PC-3 (cell line): ENCODE results near the gene VPS8. TPM values are rescaled to one million over a fixed set of nuclear protein-coding genes. Genes with fewer than 3 reads are reported as not detected.

ENCODE experiments used
- ATAC-seq: fragments of 200-7000 bp; cut with Tn5 transposase; 2 replicates; pipeline ENCODE4 v1.9.1; 2020; ENCODE audit warnings: mild to moderate bottlenecking, moderate library complexity
- BruUV-seq: library from RNA; stranded (reverse); fragments of 400-500 nt; replicated peaks from 2 replicates; lab custom pipeline; 2021; lab: Mats Ljungman, UMichigan
- CTCF ChIA-PET: fragments of 300-600 bp; sonication (Branson Sonifier 250); formaldehyde crosslinking; loops from one replicate; lab custom pipeline; 2022; ENCODE audit warnings: antibody characterized with exemption; lab: Charles Lee
- POLR2A ChIA-PET: fragments of 300-600 bp; sonication (Branson Sonifier 250); formaldehyde crosslinking; loops from one replicate; lab custom pipeline; 2022; ENCODE audit warnings: antibody characterized with exemption; ENCODE audit not compliant: unreplicated experiment; lab: Charles Lee
- DNase-seq: peaks from one replicate; pipeline ENCODE4 v3.0.0-alpha.2; 2015
- H2AFZ ChIP-seq: fragments of 300-600 bp; sonication (generic); 2 replicates; pipeline ENCODE4 v1.6.0; 2016; ENCODE audit warnings: antibody characterized with exemption, low read length
- H3F3A ChIP-seq: fragments of 300-600 bp; sonication (generic); one replicate; pipeline ENCODE4 v1.6.0; 2017; ENCODE audit warnings: antibody characterized with exemption, low read length, control low read depth, mild to moderate bottlenecking; ENCODE audit not compliant: unreplicated experiment
- H3K27ac ChIP-seq: fragments of 300-600 bp; sonication (generic); 2 replicates; pipeline ENCODE4 v1.5.1; 2016; ENCODE audit warnings: mild to moderate bottlenecking, low read length
- H3K27me3 ChIP-seq: fragments of 300-600 bp; sonication (generic); 2 replicates; pipeline ENCODE4 v1.6.1; 2016; ENCODE audit warnings: low read length, mixed read lengths
- H3K36me3 ChIP-seq: fragments of 300-600 bp; sonication (generic); 2 replicates; pipeline ENCODE4 v1.6.1; 2016; ENCODE audit warnings: low read depth, mixed run types, low read length, mixed read lengths
- H3K4me1 ChIP-seq: fragments of 300-600 bp; sonication (generic); 2 replicates; pipeline ENCODE4 v1.5.1; 2016; ENCODE audit warnings: low read length; ENCODE audit not compliant: insufficient read depth
- H3K4me2 ChIP-seq: fragments of 300-600 bp; sonication (generic); 2 replicates; pipeline ENCODE4 v1.6.0; 2016; ENCODE audit warnings: low read length
- H3K4me3 ChIP-seq: fragments of 300-600 bp; sonication (generic); 2 replicates; pipeline ENCODE4 v1.5.1; 2016; ENCODE audit warnings: mild to moderate bottlenecking, low read length, mixed read lengths
- H3K79me2 ChIP-seq: fragments of 300-600 bp; sonication (generic); 2 replicates; pipeline ENCODE4 v1.6.1; 2017; ENCODE audit warnings: low read length, mixed read lengths
- H3K9ac ChIP-seq: fragments of 300-600 bp; sonication (generic); 2 replicates; pipeline ENCODE4 v1.6.0; 2016; ENCODE audit warnings: mild to moderate bottlenecking, low read length
- H3K9me2 ChIP-seq: fragments of 300-600 bp; sonication (generic); replicated peaks from 2 replicates; pipeline ENCODE4 v1.6.1; 2016; ENCODE audit warnings: mixed run types, low read length, mixed read lengths
- H3K9me3 ChIP-seq: fragments of 300-600 bp; sonication (generic); 2 replicates; pipeline ENCODE4 v1.6.1; 2016; ENCODE audit warnings: low read length, mixed read lengths
- H4K20me1 ChIP-seq: fragments of 300-600 bp; sonication (generic); 2 replicates; pipeline ENCODE4 v1.6.1; 2016; ENCODE audit warnings: low read length, mixed read lengths
- EZH2 ChIP-seq: fragments of 300-600 bp; sonication (generic); IDR thresholded peaks from one replicate; pipeline ENCODE4 v1.6.1; 2017; ENCODE audit warnings: antibody characterized with exemption, mild to moderate bottlenecking, low read length; ENCODE audit not compliant: unreplicated experiment
- EZH2phosphoT487 ChIP-seq: fragments of 300-600 bp; sonication (generic); IDR thresholded peaks from 2 replicates; pipeline ENCODE4 v1.6.1; 2018; ENCODE audit warnings: mild to moderate bottlenecking, antibody characterized with exemption, low read length, borderline replicate concordance
- intact Hi-C: fragments of 100-400 bp; cut with micrococcal nuclease; formaldehyde crosslinking; loops from 2 replicates; pipeline ENCODE4 v1.9.0; 2023
- total RNA-seq: library from RNA; depleted of rRNA; stranded (reverse); fragments of >200 nt; gene quantifications from 2 replicates; pipeline ENCODE4 v1.2.3, GENCODE V29; 2014
- TF ChIP-seq, protein P1 (sequence below): fragments of 300-600 bp; sonication (generic); conservative IDR thresholded peaks from 2 replicates; pipeline ENCODE4 v1.5.1; 2017; ENCODE audit warnings: antibody characterized with exemption, low read depth, mild to moderate bottlenecking, low read length

VPS8 gene
- total RNA-seq, 1 experiment from 2014 or later = 38.0 TPM

GRCh38 chr3:184815046-184815930 lies 3.3 kb downstream of the VPS8 start:
- Histone ChIP-seq H3K27me3 (no peaks in the 10 kb centered on the region), H4K20me1 (0 out of 2 replicates have a peak, but pooled peaks cover 4% of the 10 kb centered on the region), H3K9ac (no peak overlapping the region), H3K9me2 (no peaks in the 10 kb centered on the region), H3K27ac (no peak overlapping the region), H3K4me2 (no peak overlapping the region), H3K79me2 (peaks cover 43% of the 10 kb centered on the region), H3K9me3 (no peaks in the 10 kb centered on the region), H3K4me3 (no peak overlapping the region), H3F3A (no peaks in the 10 kb centered on the region), H3K4me1 (peaks cover 28% of the 10 kb centered on the region), H2AFZ (no peak overlapping the region), H3K36me3 (0 out of 2 replicates have a peak, but pooled peaks cover 4% of the 10 kb centered on the region)
- no peak for ATAC-seq
- intact Hi-C loops = no loop called here
- POLR2A ChIA-PET = no interaction called here
- BruUV-seq = no TSS peak
- CTCF ChIA-PET = no interaction called here
- TF ChIP-seq, protein P1, sequence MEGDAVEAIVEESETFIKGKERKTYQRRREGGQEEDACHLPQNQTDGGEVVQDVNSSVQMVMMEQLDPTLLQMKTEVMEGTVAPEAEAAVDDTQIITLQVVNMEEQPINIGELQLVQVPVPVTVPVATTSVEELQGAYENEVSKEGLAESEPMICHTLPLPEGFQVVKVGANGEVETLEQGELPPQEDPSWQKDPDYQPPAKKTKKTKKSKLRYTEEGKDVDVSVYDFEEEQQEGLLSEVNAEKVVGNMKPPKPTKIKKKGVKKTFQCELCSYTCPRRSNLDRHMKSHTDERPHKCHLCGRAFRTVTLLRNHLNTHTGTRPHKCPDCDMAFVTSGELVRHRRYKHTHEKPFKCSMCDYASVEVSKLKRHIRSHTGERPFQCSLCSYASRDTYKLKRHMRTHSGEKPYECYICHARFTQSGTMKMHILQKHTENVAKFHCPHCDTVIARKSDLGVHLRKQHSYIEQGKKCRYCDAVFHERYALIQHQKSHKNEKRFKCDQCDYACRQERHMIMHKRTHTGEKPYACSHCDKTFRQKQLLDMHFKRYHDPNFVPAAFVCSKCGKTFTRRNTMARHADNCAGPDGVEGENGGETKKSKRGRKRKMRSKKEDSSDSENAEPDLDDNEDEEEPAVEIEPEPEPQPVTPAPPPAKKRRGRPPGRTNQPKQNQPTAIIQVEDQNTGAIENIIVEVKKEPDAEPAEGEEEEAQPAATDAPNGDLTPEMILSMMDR = no peak
- TF ChIP-seq EZH2phosphoT487 (no peak), EZH2 (no peak)
- DNase-seq = peak; percentile 34

GRCh38 chr3:184816614-184817013 lies 4.6 kb downstream of the VPS8 start:
- no peaks in the 10 kb centered on the region for H3F3A ChIP-seq
- ChIA-PET CTCF (no interaction called here), POLR2A (interaction anchor here (0.6 kb wide), 1 partner anchor 9 kb away, joined by 3 read pairs; no protein-coding TSS in a partner anchor)
- H3K4me1 ChIP-seq = peaks cover 24% of the 10 kb centered on the region
- H3K27ac ChIP-seq = no peak overlapping the region
- intact Hi-C loops = no loop called here
- 0 out of 2 replicates have a peak, but pooled peaks cover 4% of the 10 kb centered on the region for H3K36me3 ChIP-seq
- no TSS peak for BruUV-seq
- no peak for TF ChIP-seq EZH2
- TF ChIP-seq, protein P1 = no peak
- TF ChIP-seq EZH2phosphoT487 = no peak
- no peaks in the 10 kb centered on the region for H3K9me2 ChIP-seq
- H3K4me2 ChIP-seq = no peak overlapping the region
- H4K20me1 ChIP-seq = 0 out of 2 replicates have a peak, but pooled peaks cover 4% of the 10 kb centered on the region
- H3K4me3 ChIP-seq = no peak overlapping the region
- H2AFZ ChIP-seq = no peak overlapping the region
- H3K27me3 ChIP-seq = no peaks in the 10 kb centered on the region
- peak; percentile 31 for DNase-seq
- H3K9me3 ChIP-seq = no peaks in the 10 kb centered on the region
- no peak for ATAC-seq
- H3K79me2 ChIP-seq = peaks cover 43% of the 10 kb centered on the region
- no peak overlapping the region for H3K9ac ChIP-seq

- intact Hi-C loops = no loop called here
- H3K9ac ChIP-seq = no peak overlapping the region
- H3K4me3 ChIP-seq = no peak overlapping the region
- no peak for DNase-seq
- H4K20me1 ChIP-seq = no peaks in the 10 kb centered on the region
- H3K9me3 ChIP-seq = no peaks in the 10 kb centered on the region
- TF ChIP-seq, protein P1 = no peak
- TF ChIP-seq EZH2 = no peak
- TF ChIP-seq EZH2phosphoT487 = no peak
- no peak for ATAC-seq
- H3K9me2 ChIP-seq = no peaks in the 10 kb centered on the region
- no peaks in the 10 kb centered on the region for H3K27me3 ChIP-seq
- H3K4me1 ChIP-seq = peaks cover 6% of the 10 kb centered on the region; the same call in 1 of the 2 replicates
- BruUV-seq = no TSS peak
- 0 out of 2 replicates have a peak, but pooled peaks cover 4% of the 10 kb centered on the region for H3K36me3 ChIP-seq
- H3K27ac ChIP-seq = no peak overlapping the region
- CTCF ChIA-PET = no interaction called here
- H3K4me2 ChIP-seq = no peak overlapping the region
- H2AFZ ChIP-seq = no peak overlapping the region
- POLR2A ChIA-PET = no interaction called here
- peaks cover 10% of the 10 kb centered on the region for H3K79me2 ChIP-seq
- no peaks in the 10 kb centered on the region for H3F3A ChIP-seq
Measured at GRCh38 chr3:184820525-184820924, 8.6 kb downstream of the VPS8 start.
